SK-N-MC (cell line): Measurements from ENCODE around the gene TRA2B.

Source experiments
- DNase-seq: peaks from one replicate; pipeline ENCODE4 v3.0.0-alpha.2; 2011; ENCODE audit warnings: low read depth, low spot score
- H3K27ac ChIP-seq: fragments of 200-600 bp; sonication (generic); 2 replicates; pipeline ENCODE4 v1.5.1; 2016; ENCODE audit warnings: mixed run types
- H3K36me3 ChIP-seq: fragments of 200-600 bp; sonication (generic); 2 replicates; pipeline ENCODE4 v1.6.1; 2017; ENCODE audit warnings: antibody characterized with exemption, low read length, mixed read lengths; ENCODE audit not compliant: insufficient read depth
- H3K4me3 ChIP-seq: fragments of 200-600 bp; sonication (generic); 2 replicates; pipeline ENCODE4 v1.5.1; 2016
- H3K9ac ChIP-seq: fragments of 200-600 bp; sonication (generic); 2 replicates; pipeline ENCODE4 v1.8.0; 2017; ENCODE audit warnings: mixed run types, mixed read lengths; ENCODE audit not compliant: insufficient read length
- H3K9me3 ChIP-seq: fragments of 200-600 bp; sonication (generic); 2 replicates; pipeline ENCODE4 v1.6.1; 2017; ENCODE audit warnings: low read depth, mild to moderate bottlenecking, antibody characterized with exemption, low read length, moderate library complexity, mixed read lengths
- EZH2 ChIP-seq: fragments of 200-600 bp; sonication (generic); IDR thresholded peaks from one replicate; pipeline ENCODE4 v1.6.1; 2017; ENCODE audit warnings: antibody characterized with exemption
- FOXP2 ChIP-seq: optimal IDR thresholded peaks from 2 replicates; pipeline ENCODE3; 2011; ENCODE audit warnings: mild to moderate bottlenecking, moderate library complexity; ENCODE audit not compliant: insufficient read depth; ENCODE audit errors: extremely low read length, control extremely low read depth
- POLR2AphosphoS5 ChIP-seq: IDR thresholded peaks from 2 replicates; pipeline ENCODE4 v1.6.1; 2012; ENCODE audit warnings: mild to moderate bottlenecking, low read depth, low read length, borderline replicate concordance

Gene TRA2B

GRCh38 chr3:185934174-185934557 lies 3.6 kb downstream of the TRA2B start:
- no peaks in the 10 kb centered on the region for H3K9me3 ChIP-seq
- peak overlapping the region; percentile 98 for H3K9ac ChIP-seq
- TF ChIP-seq POLR2AphosphoS5 (no peak; the same call in 1 of the 2 replicates), FOXP2 (no peak), EZH2 (no peak)
- H3K27ac ChIP-seq, result no peak overlapping the region
- peaks cover 78% of the 10 kb centered on the region for H3K36me3 ChIP-seq
- DNase-seq, result no peak
- H3K4me3 ChIP-seq, result peak overlapping the region; percentile 84

DNA sequence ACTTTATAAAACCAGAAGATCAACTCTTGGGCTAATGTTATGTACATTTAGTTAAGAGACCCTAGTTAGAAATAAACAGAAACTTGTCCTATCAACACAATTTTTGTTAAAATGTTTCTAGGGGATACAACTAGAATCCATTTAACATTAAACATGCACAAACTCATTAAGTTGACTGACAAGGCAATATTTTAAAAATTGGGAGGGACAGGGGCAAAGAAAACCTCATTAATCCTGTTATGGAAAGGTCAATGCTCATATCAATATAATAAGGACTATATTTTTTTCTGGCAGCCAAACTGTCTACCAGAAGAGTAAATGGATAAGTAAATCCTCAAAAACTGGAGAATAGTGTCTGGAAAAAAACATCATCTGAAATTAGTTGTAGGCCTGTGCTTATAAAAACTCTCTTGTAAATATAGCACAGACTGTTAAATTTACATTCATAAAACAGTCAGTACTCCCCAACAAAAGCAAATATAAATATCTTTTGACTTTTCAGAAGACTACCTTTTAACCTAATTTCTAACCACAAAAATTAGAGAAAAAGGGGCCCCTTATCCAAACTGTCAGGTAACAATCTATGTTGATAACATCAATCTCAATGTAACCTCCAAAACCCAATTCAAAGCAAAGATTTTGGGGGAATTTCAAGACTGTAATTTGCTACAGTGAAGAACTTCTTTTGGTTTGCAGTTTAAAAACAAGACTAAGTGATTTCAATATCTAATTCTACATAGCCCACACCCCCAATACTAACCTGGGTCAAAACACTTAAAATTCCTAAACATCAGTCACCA lies 4.2 kb downstream of the TRA2B start:
- DNase-seq, result no peak
- Histone ChIP-seq H3K9ac (peak overlapping the region; percentile 98), H3K36me3 (peaks cover 84% of the 10 kb centered on the region), H3K9me3 (no peaks in the 10 kb centered on the region), H3K4me3 (peak overlapping the region; percentile 84), H3K27ac (no peak overlapping the region)
- TF ChIP-seq POLR2AphosphoS5 (no peak; the same call in 1 of the 2 replicates), FOXP2 (no peak), EZH2 (no peak)

DNA sequence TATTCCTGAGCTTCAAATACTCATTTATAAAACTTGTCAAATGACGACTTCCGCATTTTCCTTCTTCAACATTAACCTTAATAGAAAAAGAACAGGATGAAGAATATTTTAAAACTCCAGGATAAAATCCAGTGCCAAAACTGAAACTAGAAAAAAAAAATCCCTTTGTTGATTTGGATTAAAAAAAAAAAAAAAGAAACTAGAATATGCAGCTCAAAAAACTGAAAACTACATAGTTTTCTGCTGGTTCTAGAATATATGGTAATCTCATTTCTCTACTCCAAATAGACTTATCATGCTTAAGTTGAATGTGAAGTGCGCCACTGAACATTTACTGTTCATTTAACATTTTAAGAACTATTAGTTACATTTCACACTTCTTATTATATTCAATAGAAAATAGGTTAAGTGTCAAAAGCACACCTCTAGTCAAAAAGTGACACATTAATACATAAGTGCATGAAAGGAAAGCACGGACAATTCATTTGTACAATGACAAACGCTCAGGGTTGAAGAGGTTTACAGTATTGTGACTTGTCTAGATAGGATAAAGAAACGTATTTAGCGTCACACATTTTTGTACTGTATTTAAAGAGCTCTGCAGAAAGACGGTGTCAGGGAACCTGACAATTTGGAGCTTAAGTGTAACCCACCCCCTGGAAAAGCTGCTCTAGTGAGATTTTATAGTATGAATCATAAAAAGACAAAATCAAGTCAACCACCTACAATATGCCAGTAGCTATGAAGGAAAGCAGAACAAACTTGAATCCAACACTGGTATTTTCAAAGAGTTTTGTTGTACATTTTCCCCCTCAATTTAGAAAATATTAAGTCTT lies 5.8 kb downstream of the TRA2B start:
- H3K4me3 ChIP-seq, result peak overlapping the region; percentile 84
- peak overlapping the region; percentile 27; the same call in 1 of the 2 replicates for H3K27ac ChIP-seq
- peaks cover 97% of the 10 kb centered on the region for H3K36me3 ChIP-seq

GRCh38 chr3:185930393-185931107 lies 7.3 kb downstream of the TRA2B start:
- H3K4me3 ChIP-seq, result peak overlapping the region; percentile 84
- TF ChIP-seq EZH2 (no peak), POLR2AphosphoS5 (no peak; the same call in 1 of the 2 replicates), FOXP2 (no peak)
- peak overlapping the region; percentile 27; the same call in 1 of the 2 replicates for H3K27ac ChIP-seq
- H3K9ac ChIP-seq, result peak overlapping the region; percentile 6
- H3K9me3 ChIP-seq, result no peaks in the 10 kb centered on the region
- peaks cover 96% of the 10 kb centered on the region for H3K36me3 ChIP-seq
- no peak for DNase-seq

More for the DNA sequence above, 5.8 kb downstream of the TRA2B start:
- TF ChIP-seq POLR2AphosphoS5 (no peak), EZH2 (no peak), FOXP2 (no peak)
- H3K9ac ChIP-seq, result peak overlapping the region; percentile 98
- no peaks in the 10 kb centered on the region for H3K9me3 ChIP-seq
- no peak for DNase-seq

- Histone ChIP-seq H3K9ac (peak overlapping the region; percentile 8), H3K27ac (peak overlapping the region; percentile 27; the same call in 1 of the 2 replicates), H3K9me3 (no peaks in the 10 kb centered on the region), H3K36me3 (peaks cover 96% of the 10 kb centered on the region), H3K4me3 (peak overlapping the region; percentile 84)
- DNase-seq, result no peak
- TF ChIP-seq EZH2 (no peak), POLR2AphosphoS5 (peak; percentile 41; the same call in 1 of the 2 replicates)
Observed at GRCh38 chr3:185929192-185930151, 8.3 kb downstream of the TRA2B start.

DNA sequence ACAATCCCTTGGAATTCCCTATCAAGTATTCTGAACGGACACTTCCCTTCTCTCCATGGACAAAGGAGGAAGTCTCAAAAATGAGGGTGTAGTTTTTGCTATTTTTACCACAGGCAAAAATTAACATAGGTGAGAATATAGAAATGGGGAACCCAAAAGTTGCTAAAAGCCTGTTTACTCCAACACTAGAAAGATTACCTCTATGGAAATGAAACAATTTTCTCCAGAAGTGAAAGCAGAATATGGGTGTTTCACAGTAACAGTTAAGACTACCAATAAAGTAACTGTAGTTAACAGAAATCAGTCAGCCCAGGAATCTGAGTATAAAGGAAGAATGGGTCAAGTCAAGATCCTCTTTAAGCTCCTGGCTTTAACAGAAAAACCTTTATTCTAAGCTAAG lies 9.3 kb downstream of the TRA2B start:
- Histone ChIP-seq H3K9me3 (no peaks in the 10 kb centered on the region), H3K9ac (peak overlapping the region; percentile 8), H3K36me3 (peaks cover 96% of the 10 kb centered on the region), H3K27ac (no peak overlapping the region), H3K4me3 (peak overlapping the region; percentile 84)
- no peak for DNase-seq
- TF ChIP-seq FOXP2 (no peak), POLR2AphosphoS5 (peak; percentile 11; the same call in 1 of the 2 replicates), EZH2 (no peak)

- Histone ChIP-seq H3K9ac (no peak overlapping the region), H3K36me3 (peaks cover 99% of the 10 kb centered on the region), H3K9me3 (no peaks in the 10 kb centered on the region), H3K4me3 (peak overlapping the region; percentile 19), H3K27ac (peak overlapping the region; percentile 28; the same call in 1 of the 2 replicates)
- no peak for DNase-seq
- TF ChIP-seq POLR2AphosphoS5 (peak; percentile 6; the same call in 1 of the 2 replicates), FOXP2 (no peak)
Observed at GRCh38 chr3:185927501-185928200, 10.2 kb downstream of the TRA2B start.
